Esophagus squamous epithelium (tissue), 5 donors: ENCODE measurements around the gene BCL2L13. TPM values are rescaled to one million over a fixed set of nuclear protein-coding genes. Genes with fewer than 3 reads are reported as not detected.

Experiments used
- DNase-seq: peaks from one replicate; lab custom pipeline; 2025; lab: John Stamatoyannopoulos, UW
- H3K27ac ChIP-seq, 4 donors: fragments of 200-600 bp; sonication (generic); one replicate each; pipeline ENCODE4 v1.5.1; 2016 to 2019; ENCODE audit warnings: mild to moderate bottlenecking in 1 of 4
- H3K27me3 ChIP-seq, 4 donors: fragments of 200-600 bp; sonication (generic); 1 replicate in 3 of 4; 2 replicates in 1 of 4; pipeline versions ENCODE4 v1.5.1 to v1.6.0; 2017 to 2021; ENCODE audit warnings: antibody characterized with exemption in 1 of 4
- H3K36me3 ChIP-seq, 3 donors: fragments of 200-600 bp; sonication (generic); one replicate each; pipeline ENCODE4 v1.5.1; 2016 to 2019
- H3K4me1 ChIP-seq, 3 donors: fragments of 200-600 bp; sonication (generic); one replicate each; pipeline ENCODE4 v1.5.1; 2017 to 2019
- H3K4me3 ChIP-seq, 4 donors: fragments of 200-600 bp; sonication (generic); 1 replicate in 3 of 4; 2 replicates in 1 of 4; pipeline ENCODE4 v1.5.1; 2016 to 2019; ENCODE audit warnings: mild to moderate bottlenecking in 2 of 4, moderate library complexity in 1 of 4
- H3K9me3 ChIP-seq, 3 donors: fragments of 200-600 bp; sonication (generic); one replicate each; pipeline ENCODE4 v1.5.1; 2016 to 2019
- CTCF ChIP-seq, 6 experiments: fragments of 450-650 bp in 4 of 6; fragments of 200-600 bp in 2 of 6; sonication (generic) in 2 of 6; IDR thresholded peaks; one replicate each; pipeline ENCODE4 v1.5.1; 2016 to 2019; ENCODE audit warnings: antibody characterized with exemption in 6 of 6, mild to moderate bottlenecking in 4 of 6, moderate library complexity in 4 of 6
- POLR2A ChIP-seq, 4 donors: fragments of 450-650 bp; IDR thresholded peaks; one replicate each; pipeline ENCODE4 v1.6.1; 2017; ENCODE audit warnings: antibody characterized with exemption in 4 of 4, mild to moderate bottlenecking in 4 of 4, moderate library complexity in 3 of 4
- WGBS, 2 donors: methylation state at CpG; one replicate each; pipeline ENCODE4 v1.1.5; 2018; 5-methylcytosine and 5-hydroxymethylcytosine counted together
- intact Hi-C: fragments of 100-400 bp; cut with DNase I; formaldehyde crosslinking; loops from one replicate; pipeline ENCODE4 v1.15.0; 2022
- small RNA-seq, 4 donors: library from RNA; depleted of rRNA; stranded (forward); fragments of <200 nt; gene quantifications; one replicate each; pipeline ENCODE3, GENCODE V24; 2016
- total RNA-seq, 4 donors: library from RNA; depleted of rRNA; stranded (reverse); fragments of >200 nt; gene quantifications; one replicate each; pipeline ENCODE4 v1.1.0, GENCODE V29; 2016
- donor health status: DM: yes; HTN: yes; CAD: no.

The BCL2L13 gene
- total RNA-seq, 4 donors from 2014 or later: 31.7 to 49.2 (median 43.1) TPM

GRCh38 chr22:17779286-17780115, 140.9 kb downstream of the BCL2L13 start:
- 74 to 75% methylated on average over 20 of the region's 27 CpGs for WGBS, 2 donors
- intact Hi-C loops: no loop called here
- Histone ChIP-seq H3K27me3 (peaks cover 0 to 6% (median 0%) of the 10 kb centered on the region in 4 donors), H3K4me3 (no peak overlapping the region), H3K9me3 (no peaks in the 10 kb centered on the region), H3K27ac (no peak overlapping the region), H3K4me1 (peaks cover 16 to 41% (median 24%) of the 10 kb centered on the region in 3 donors), H3K36me3 (no peaks in the 10 kb centered on the region)
- no peak for DNase-seq
- TF ChIP-seq CTCF (IDR thresholded peaks at IDR 0.05): no peak
- no peak for TF ChIP-seq POLR2A (IDR thresholded peaks at IDR 0.05)

- no peaks in the 10 kb centered on the region for H3K9me3 ChIP-seq
- no peak overlapping the region for H3K4me3 ChIP-seq
- no peaks in the 10 kb centered on the region for H3K36me3 ChIP-seq
- H3K27ac ChIP-seq: no peak overlapping the region
- WGBS, 2 donors: 71 to 77% methylated on average over 9 to 12 of the region's 19 CpGs
- intact Hi-C loops: no loop called here
- no peak for DNase-seq
- TF ChIP-seq CTCF (IDR thresholded peaks at IDR 0.05): no peak
- no peak for TF ChIP-seq POLR2A (IDR thresholded peaks at IDR 0.05)
- H3K4me1 ChIP-seq: peaks cover 12 to 35% (median 21%) of the 10 kb centered on the region in 3 donors
- H3K27me3 ChIP-seq: peaks cover 0 to 6% (median 0%) of the 10 kb centered on the region in 4 donors
Observed at GRCh38 chr22:17780116-17780740, 141.7 kb downstream of the BCL2L13 start.

Small RNAs within 50 kb of the gene (small RNA-seq; reads per million reads assigned to genes)
- gene MIR3198-1: 0 reads per million in 4 donors

Other genes starting within 250 kb of the BCL2L13 start
- under 1 TPM in 2 of 4 donors, not detected in 2; 0.23 to 0.76 TPM for gene SLC25A18, start 75.3 kb upstream of the BCL2L13 start, total RNA-seq
- 100 to 1,000 TPM in 2 of 4 donors, 10 to 100 TPM in 2; 80.9 to 123 (median 99.6) TPM for gene ATP6V1E1, start 10.0 kb upstream of the BCL2L13 start, total RNA-seq
- gene BID, start 135.7 kb downstream of the BCL2L13 start, total RNA-seq: 10 to 100 TPM; 10.6 to 32.9 (median 22.7) TPM